ENCODE results near the gene ZNF688. TPM values are rescaled to one million over a fixed set of nuclear protein-coding genes. Genes with fewer than 3 reads are reported as not detected.

The ZNF688 gene
- total RNA-seq, 1 donor: 12.3 TPM

- no peaks in the 10 kb centered on the region for H3K36me3 ChIP-seq (ENCODE audit: insufficient read depth, low read length)
- peak overlapping the region; percentile 48 for H3K4me2 ChIP-seq (ENCODE audit: insufficient read depth, low read length)
- TF ChIP-seq CTCF (IDR thresholded peaks at IDR 0.05; ENCODE audit: extremely low read depth, low read depth, low read length): no peak
- H3K79me2 ChIP-seq (ENCODE audit: insufficient read depth, low read length): no peaks in the 10 kb centered on the region
- no peaks in the 10 kb centered on the region for H3K9me3 ChIP-seq (ENCODE audit: low read depth, low read length)
- H3K4me1 ChIP-seq (ENCODE audit: insufficient read depth, low read length): peaks cover 19% of the 10 kb centered on the region
- peak overlapping the region; percentile 68 for H3K27ac ChIP-seq (ENCODE audit: low read depth, low read length)
- H2AFZ ChIP-seq (ENCODE audit: low read length): no peak overlapping the region
- DNase-seq (ENCODE audit: insufficient read length, low spot score, missing footprints): peak; percentile 95
- H3K27me3 ChIP-seq (ENCODE audit: insufficient read depth, low read length): no peaks in the 10 kb centered on the region
- H4K20me1 ChIP-seq (ENCODE audit: insufficient read depth, low read length): no peaks in the 10 kb centered on the region
- no peak overlapping the region for H3K4me3 ChIP-seq (ENCODE audit: insufficient read depth, low read length)
Observed at GRCh38 chr16:30567991-30568638, 3.4 kb downstream of the ZNF688 start.

- H2AFZ ChIP-seq (ENCODE audit: low read length): no peak overlapping the region
- H3K4me1 ChIP-seq (ENCODE audit: insufficient read depth, low read length): peaks cover 18% of the 10 kb centered on the region
- no peak for TF ChIP-seq CTCF (IDR thresholded peaks at IDR 0.05; ENCODE audit: extremely low read depth, low read depth, low read length)
- no peaks in the 10 kb centered on the region for H3K27me3 ChIP-seq (ENCODE audit: insufficient read depth, low read length)
- H3K27ac ChIP-seq (ENCODE audit: low read depth, low read length): peak overlapping the region; percentile 68
- no peaks in the 10 kb centered on the region for H3K79me2 ChIP-seq (ENCODE audit: insufficient read depth, low read length)
- H3K4me2 ChIP-seq (ENCODE audit: insufficient read depth, low read length): no peak overlapping the region
- H4K20me1 ChIP-seq (ENCODE audit: insufficient read depth, low read length): no peaks in the 10 kb centered on the region
- no peak overlapping the region for H3K4me3 ChIP-seq (ENCODE audit: insufficient read depth, low read length)
- H3K9me3 ChIP-seq (ENCODE audit: low read depth, low read length): no peaks in the 10 kb centered on the region
- no peak for DNase-seq (ENCODE audit: insufficient read length, low spot score, missing footprints)
- H3K36me3 ChIP-seq (ENCODE audit: insufficient read depth, low read length): no peaks in the 10 kb centered on the region
Observed at GRCh38 chr16:30567160-30567990, 4.1 kb downstream of the ZNF688 start.

- Histone ChIP-seq H3K79me2 (ENCODE audit: insufficient read depth, low read length) (no peaks in the 10 kb centered on the region), H3K27me3 (ENCODE audit: insufficient read depth, low read length) (no peaks in the 10 kb centered on the region), H3K4me2 (ENCODE audit: insufficient read depth, low read length) (no peak overlapping the region), H3K9me3 (ENCODE audit: low read depth, low read length) (no peaks in the 10 kb centered on the region), H2AFZ (ENCODE audit: low read length) (no peak overlapping the region), H3K4me1 (ENCODE audit: insufficient read depth, low read length) (peaks cover 14% of the 10 kb centered on the region), H3K27ac (ENCODE audit: low read depth, low read length) (no peak overlapping the region), H3K36me3 (ENCODE audit: insufficient read depth, low read length) (no peaks in the 10 kb centered on the region), H3K4me3 (ENCODE audit: insufficient read depth, low read length) (no peak overlapping the region), H4K20me1 (ENCODE audit: insufficient read depth, low read length) (no peaks in the 10 kb centered on the region)
- DNase-seq (ENCODE audit: insufficient read length, low spot score, missing footprints): no peak
- TF ChIP-seq CTCF (IDR thresholded peaks at IDR 0.05; ENCODE audit: extremely low read depth, low read depth, low read length): no peak
Observed at GRCh38 chr16:30566531-30566930, 5.0 kb downstream of the ZNF688 start.

- Histone ChIP-seq H4K20me1 (ENCODE audit: insufficient read depth, low read length) (no peaks in the 10 kb centered on the region), H3K4me1 (ENCODE audit: insufficient read depth, low read length) (peaks cover 12% of the 10 kb centered on the region), H3K27me3 (ENCODE audit: insufficient read depth, low read length) (no peaks in the 10 kb centered on the region), H2AFZ (ENCODE audit: low read length) (no peak overlapping the region), H3K27ac (ENCODE audit: low read depth, low read length) (no peak overlapping the region), H3K36me3 (ENCODE audit: insufficient read depth, low read length) (no peaks in the 10 kb centered on the region), H3K4me3 (ENCODE audit: insufficient read depth, low read length) (no peak overlapping the region), H3K4me2 (ENCODE audit: insufficient read depth, low read length) (no peak overlapping the region), H3K79me2 (ENCODE audit: insufficient read depth, low read length) (no peaks in the 10 kb centered on the region), H3K9me3 (ENCODE audit: low read depth, low read length) (no peaks in the 10 kb centered on the region)
- no peak for TF ChIP-seq CTCF (IDR thresholded peaks at IDR 0.05; ENCODE audit: extremely low read depth, low read depth, low read length)
- no peak for DNase-seq (ENCODE audit: insufficient read length, low spot score, missing footprints)
Observed at GRCh38 chr16:30565984-30566383, 5.5 kb downstream of the ZNF688 start.
